Activated naive CD8-positive, alpha-beta T cell (primary cell): ENCODE measurements around the gene SLC16A1.

Source experiments
- H3K27ac Mint-ChIP-seq: one replicate; pipeline ENCODE4 v1.8.0; 2021; ENCODE audit warnings: mixed read lengths
- H3K27me3 Mint-ChIP-seq: one replicate; pipeline ENCODE4 v1.8.0; 2021; ENCODE audit warnings: mixed read lengths
- H3K36me3 Mint-ChIP-seq: one replicate; pipeline ENCODE4 v1.8.0; 2021; ENCODE audit warnings: mixed read lengths
- H3K4me1 Mint-ChIP-seq: one replicate; pipeline ENCODE4 v1.8.0; 2021; ENCODE audit warnings: low read depth, mixed read lengths
- H3K4me3 Mint-ChIP-seq: one replicate; pipeline ENCODE4 v1.8.0; 2021; ENCODE audit warnings: mild to moderate bottlenecking, mixed read lengths
- H3K9me3 Mint-ChIP-seq: one replicate; pipeline ENCODE4 v1.8.0; 2021; ENCODE audit warnings: low read depth, mixed read lengths

The SLC16A1 gene

GRCh38 chr1:112954017-112954650 is 1.9 kb downstream of the SLC16A1 start:
- Mint-ChIP-seq H3K27ac (peak overlapping the region; percentile 98), H3K9me3 (no peaks in the 10 kb centered on the region), H3K36me3 (peaks cover 21% of the 10 kb centered on the region), H3K4me3 (peak overlapping the region; percentile 95), H3K27me3 (no peaks in the 10 kb centered on the region), H3K4me1 (peaks cover 57% of the 10 kb centered on the region)

- Mint-ChIP-seq H3K4me1 (peaks cover 53% of the 10 kb centered on the region), H3K36me3 (peaks cover 17% of the 10 kb centered on the region), H3K27ac (no peak overlapping the region), H3K9me3 (no peaks in the 10 kb centered on the region), H3K27me3 (no peaks in the 10 kb centered on the region), H3K4me3 (no peak overlapping the region)
Measured at GRCh38 chr1:112950426-112950825, 5.6 kb downstream of the SLC16A1 start.

GRCh38 chr1:112946683-112947082 is 9.3 kb downstream of the SLC16A1 start:
- peaks cover 23% of the 10 kb centered on the region for H3K4me1 Mint-ChIP-seq
- H3K27me3 Mint-ChIP-seq, result no peaks in the 10 kb centered on the region
- peaks cover 15% of the 10 kb centered on the region for H3K36me3 Mint-ChIP-seq
- no peak overlapping the region for H3K27ac Mint-ChIP-seq
- no peak overlapping the region for H3K4me3 Mint-ChIP-seq
- H3K9me3 Mint-ChIP-seq, result no peaks in the 10 kb centered on the region

GRCh38 chr1:112939810-112940209 is 16.2 kb downstream of the SLC16A1 start:
- Mint-ChIP-seq H3K27me3 (no peaks in the 10 kb centered on the region), H3K4me3 (no peak overlapping the region), H3K36me3 (peaks cover 6% of the 10 kb centered on the region), H3K9me3 (no peaks in the 10 kb centered on the region), H3K27ac (no peak overlapping the region), H3K4me1 (peaks cover 24% of the 10 kb centered on the region)

- H3K27me3 Mint-ChIP-seq, result no peaks in the 10 kb centered on the region
- H3K27ac Mint-ChIP-seq, result no peak overlapping the region
- peaks cover 6% of the 10 kb centered on the region for H3K36me3 Mint-ChIP-seq
- H3K4me1 Mint-ChIP-seq, result peaks cover 33% of the 10 kb centered on the region
- H3K9me3 Mint-ChIP-seq, result no peaks in the 10 kb centered on the region
- H3K4me3 Mint-ChIP-seq, result no peak overlapping the region
Measured at GRCh38 chr1:112938210-112938609, 17.8 kb downstream of the SLC16A1 start.

GRCh38 chr1:112937495-112937894 is 18.5 kb downstream of the SLC16A1 start:
- Mint-ChIP-seq H3K27me3 (no peaks in the 10 kb centered on the region), H3K27ac (no peak overlapping the region), H3K4me1 (peaks cover 33% of the 10 kb centered on the region), H3K36me3 (peaks cover 3% of the 10 kb centered on the region), H3K4me3 (no peak overlapping the region), H3K9me3 (no peaks in the 10 kb centered on the region)

GRCh38 chr1:112937070-112937469 is 18.9 kb downstream of the SLC16A1 start:
- Mint-ChIP-seq H3K4me3 (no peak overlapping the region), H3K27ac (no peak overlapping the region)

GRCh38 chr1:112935461-112936111 is 20.4 kb downstream of the SLC16A1 start:
- H3K36me3 Mint-ChIP-seq, result peaks cover 6% of the 10 kb centered on the region
- H3K4me3 Mint-ChIP-seq, result no peak overlapping the region
- H3K27ac Mint-ChIP-seq, result peak overlapping the region; percentile 80
- H3K9me3 Mint-ChIP-seq, result no peaks in the 10 kb centered on the region
- H3K4me1 Mint-ChIP-seq, result peaks cover 34% of the 10 kb centered on the region
- no peaks in the 10 kb centered on the region for H3K27me3 Mint-ChIP-seq

More at GRCh38 chr1:112937070-112937469, 18.9 kb downstream of the SLC16A1 start:
- Mint-ChIP-seq H3K36me3 (peaks cover 3% of the 10 kb centered on the region), H3K4me1 (peaks cover 33% of the 10 kb centered on the region), H3K9me3 (no peaks in the 10 kb centered on the region), H3K27me3 (no peaks in the 10 kb centered on the region)

GRCh38 chr1:112934577-112934976 is 21.4 kb downstream of the SLC16A1 start:
- Mint-ChIP-seq H3K27ac (peak overlapping the region; percentile 31), H3K4me1 (peaks cover 34% of the 10 kb centered on the region), H3K27me3 (no peaks in the 10 kb centered on the region), H3K4me3 (no peak overlapping the region), H3K36me3 (peaks cover 6% of the 10 kb centered on the region), H3K9me3 (no peaks in the 10 kb centered on the region)

- Mint-ChIP-seq H3K4me3 (no peak overlapping the region), H3K27ac (peak overlapping the region; percentile 8), H3K4me1 (peaks cover 34% of the 10 kb centered on the region), H3K27me3 (no peaks in the 10 kb centered on the region), H3K36me3 (peaks cover 6% of the 10 kb centered on the region), H3K9me3 (no peaks in the 10 kb centered on the region)
Measured at GRCh38 chr1:112933820-112934571, 22.0 kb downstream of the SLC16A1 start.

GRCh38 chr1:112929979-112930378 is 26.0 kb downstream of the SLC16A1 start:
- Mint-ChIP-seq H3K9me3 (no peaks in the 10 kb centered on the region), H3K27me3 (no peaks in the 10 kb centered on the region), H3K4me3 (no peak overlapping the region), H3K36me3 (peaks cover 10% of the 10 kb centered on the region), H3K27ac (no peak overlapping the region), H3K4me1 (peaks cover 13% of the 10 kb centered on the region)

GRCh38 chr1:112927462-112927990 is 28.5 kb downstream of the SLC16A1 start:
- H3K27me3 Mint-ChIP-seq, result no peaks in the 10 kb centered on the region
- no peak overlapping the region for H3K4me3 Mint-ChIP-seq
- peaks cover 12% of the 10 kb centered on the region for H3K36me3 Mint-ChIP-seq
- H3K9me3 Mint-ChIP-seq, result no peaks in the 10 kb centered on the region
- H3K4me1 Mint-ChIP-seq, result peaks cover 3% of the 10 kb centered on the region
- no peak overlapping the region for H3K27ac Mint-ChIP-seq

- no peak overlapping the region for H3K27ac Mint-ChIP-seq
- no peaks in the 10 kb centered on the region for H3K9me3 Mint-ChIP-seq
- no peak overlapping the region for H3K4me3 Mint-ChIP-seq
- no peaks in the 10 kb centered on the region for H3K27me3 Mint-ChIP-seq
- H3K36me3 Mint-ChIP-seq, result peaks cover 13% of the 10 kb centered on the region
- H3K4me1 Mint-ChIP-seq, result peaks cover 1% of the 10 kb centered on the region
Measured at GRCh38 chr1:112926858-112927257, 29.1 kb downstream of the SLC16A1 start.

- no peak overlapping the region for H3K27ac Mint-ChIP-seq
- H3K36me3 Mint-ChIP-seq, result peaks cover 12% of the 10 kb centered on the region
- H3K4me3 Mint-ChIP-seq, result no peak overlapping the region
- H3K27me3 Mint-ChIP-seq, result no peaks in the 10 kb centered on the region
- H3K9me3 Mint-ChIP-seq, result no peaks in the 10 kb centered on the region
- H3K4me1 Mint-ChIP-seq, result no peaks in the 10 kb centered on the region
Measured at GRCh38 chr1:112925015-112925414, 31.0 kb downstream of the SLC16A1 start.

- Mint-ChIP-seq H3K27ac (no peak overlapping the region), H3K9me3 (no peaks in the 10 kb centered on the region), H3K36me3 (peaks cover 12% of the 10 kb centered on the region), H3K27me3 (no peaks in the 10 kb centered on the region), H3K4me1 (no peaks in the 10 kb centered on the region), H3K4me3 (no peak overlapping the region)
Measured at GRCh38 chr1:112923959-112924349, 32.0 kb downstream of the SLC16A1 start.
